GM19193 (cell line): ENCODE data around the gene BNC2.

ENCODE experiments used
- POLR2A ChIP-seq: IDR thresholded peaks from 4 replicates; pipeline ENCODE4 v1.6.1; 2011; ENCODE audit not compliant: insufficient read depth, insufficient read length; ENCODE audit errors: extremely low read depth

Gene BNC2

GRCh38 chr9:16832101-16832500 is 38.4 kb downstream of the BNC2 start:
- TF ChIP-seq POLR2A, result no peak

- no peak for TF ChIP-seq POLR2A
Measured at GRCh38 chr9:16830806-16831205, 39.7 kb downstream of the BNC2 start.

- TF ChIP-seq POLR2A, result no peak
Measured at GRCh38 chr9:16828340-16829281, 41.9 kb downstream of the BNC2 start.

- TF ChIP-seq POLR2A, result no peak
Measured at GRCh38 chr9:16825971-16826625, 44.4 kb downstream of the BNC2 start.

GRCh38 chr9:16825331-16825725 is 45.1 kb downstream of the BNC2 start:
- TF ChIP-seq POLR2A, result no peak

GRCh38 chr9:16824545-16825330 is 45.7 kb downstream of the BNC2 start:
- no peak for TF ChIP-seq POLR2A

- TF ChIP-seq POLR2A, result no peak
Measured at GRCh38 chr9:16823906-16824305, 46.6 kb downstream of the BNC2 start.

GRCh38 chr9:16821344-16821743 is 49.1 kb downstream of the BNC2 start:
- no peak for TF ChIP-seq POLR2A

GRCh38 chr9:16817514-16817913 is 53.0 kb downstream of the BNC2 start:
- TF ChIP-seq POLR2A, result no peak

- no peak for TF ChIP-seq POLR2A
Measured at GRCh38 chr9:16817002-16817401, 53.5 kb downstream of the BNC2 start.

GRCh38 chr9:16816011-16816410 is 54.5 kb downstream of the BNC2 start:
- no peak for TF ChIP-seq POLR2A

GRCh38 chr9:16815079-16815478 is 55.4 kb downstream of the BNC2 start:
- TF ChIP-seq POLR2A, result no peak

- TF ChIP-seq POLR2A, result no peak
Measured at GRCh38 chr9:16813838-16814237, 56.6 kb downstream of the BNC2 start.

GRCh38 chr9:16811987-16812685 is 58.3 kb downstream of the BNC2 start:
- TF ChIP-seq POLR2A, result no peak
